ENCODE measurements around the gene LRRC71. TPM values are rescaled to one million over a fixed set of nuclear protein-coding genes. Genes with fewer than 3 reads are reported as not detected.

LRRC71 gene
- total RNA-seq, 3 donors from 2014 or later, result not detected

- peak; percentile 71 to 84 for DNase-seq (ENCODE audit: low spot score in 2 of 2)
- intact Hi-C loops (cut with DNase I; ENCODE audit: low total_unique reads), result no loop called here
- H3K9me3 ChIP-seq, result no peaks in the 10 kb centered on the region
- peaks cover 0 to 12% of the 10 kb centered on the region in 2 donors for H3K27me3 ChIP-seq
- H3K4me3 ChIP-seq, result peak overlapping the region; percentile 18 to 77 (median 48)
- TF ChIP-seq POLR2AphosphoS5 (IDR thresholded peaks at IDR 0.05) (peak; percentile 33 to 64 (median 52)), POLR2A (IDR thresholded peaks at IDR 0.05) (no peak)
- TF ChIP-seq, protein P1, sequence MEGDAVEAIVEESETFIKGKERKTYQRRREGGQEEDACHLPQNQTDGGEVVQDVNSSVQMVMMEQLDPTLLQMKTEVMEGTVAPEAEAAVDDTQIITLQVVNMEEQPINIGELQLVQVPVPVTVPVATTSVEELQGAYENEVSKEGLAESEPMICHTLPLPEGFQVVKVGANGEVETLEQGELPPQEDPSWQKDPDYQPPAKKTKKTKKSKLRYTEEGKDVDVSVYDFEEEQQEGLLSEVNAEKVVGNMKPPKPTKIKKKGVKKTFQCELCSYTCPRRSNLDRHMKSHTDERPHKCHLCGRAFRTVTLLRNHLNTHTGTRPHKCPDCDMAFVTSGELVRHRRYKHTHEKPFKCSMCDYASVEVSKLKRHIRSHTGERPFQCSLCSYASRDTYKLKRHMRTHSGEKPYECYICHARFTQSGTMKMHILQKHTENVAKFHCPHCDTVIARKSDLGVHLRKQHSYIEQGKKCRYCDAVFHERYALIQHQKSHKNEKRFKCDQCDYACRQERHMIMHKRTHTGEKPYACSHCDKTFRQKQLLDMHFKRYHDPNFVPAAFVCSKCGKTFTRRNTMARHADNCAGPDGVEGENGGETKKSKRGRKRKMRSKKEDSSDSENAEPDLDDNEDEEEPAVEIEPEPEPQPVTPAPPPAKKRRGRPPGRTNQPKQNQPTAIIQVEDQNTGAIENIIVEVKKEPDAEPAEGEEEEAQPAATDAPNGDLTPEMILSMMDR (IDR thresholded peaks at IDR 0.05), result peak; percentile 61 to 66 (median 63)
- H3K27ac ChIP-seq, result peak overlapping the region; percentile 78 to 97
- H3K4me1 ChIP-seq, result no peaks in the 10 kb centered on the region
- H3K36me3 ChIP-seq, result no peaks in the 10 kb centered on the region
Measured at GRCh38 chr1:156892190-156893047, 28.0 kb upstream of the LRRC71 start.

- H3K4me1 ChIP-seq, result no peaks in the 10 kb centered on the region
- H3K9me3 ChIP-seq, result no peaks in the 10 kb centered on the region
- H3K4me3 ChIP-seq, result peak within 1 kb of the TSS; percentile 47 to 77 (median 48)
- DNase-seq (ENCODE audit: low spot score in 2 of 2), result no peak
- intact Hi-C loops (cut with DNase I; ENCODE audit: low total_unique reads), result no loop called here
- H3K36me3 ChIP-seq, result no peaks in the 10 kb centered on the region
- H3K27me3 ChIP-seq, result peaks cover 0 to 12% of the 10 kb centered on the region in 2 donors
- peak within 1 kb of the TSS; percentile 78 to 97 for H3K27ac ChIP-seq
- TF ChIP-seq, protein P1 (IDR thresholded peaks at IDR 0.05), result no peak
- no peak for TF ChIP-seq POLR2AphosphoS5 (IDR thresholded peaks at IDR 0.05)
- TF ChIP-seq POLR2A (IDR thresholded peaks at IDR 0.05), result no peak
Measured at GRCh38 chr1:156893048-156893953, 27.1 kb upstream of the LRRC71 start, which contains the start of gene PEAR1. PEAR1 (plus strand) TSS chr1:156893718; CDS start chr1:156903927, 10,209 bp downstream.

DNA sequence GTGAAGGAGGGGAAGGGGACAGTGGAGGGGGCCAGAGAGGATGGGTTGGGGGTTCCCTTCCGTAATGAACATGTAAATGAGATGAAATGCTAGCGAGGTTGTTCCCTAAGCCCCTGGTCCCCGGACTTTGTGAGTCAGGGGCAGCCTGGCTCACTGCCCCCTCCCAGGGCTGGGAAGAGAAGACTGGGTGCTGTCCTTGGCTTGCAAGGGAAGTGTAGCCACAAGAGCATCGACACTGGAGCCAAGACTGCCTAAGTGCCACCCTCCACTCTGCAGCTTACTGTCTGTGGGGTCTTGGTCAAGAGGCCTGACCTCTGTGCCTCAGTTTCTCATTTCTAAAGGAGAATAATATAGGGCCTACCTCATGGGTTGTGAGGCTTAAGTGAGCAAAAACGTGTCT is 26.4 kb upstream of the LRRC71 start:
- no peaks in the 10 kb centered on the region for H3K36me3 ChIP-seq
- no peak for DNase-seq (ENCODE audit: low spot score in 2 of 2)
- intact Hi-C loops (cut with DNase I; ENCODE audit: low total_unique reads), result no loop called here
- H3K4me3 ChIP-seq, result peak overlapping the region; percentile 47 to 77 (median 48)
- no peaks in the 10 kb centered on the region for H3K9me3 ChIP-seq
- peak overlapping the region; percentile 78 to 97 for H3K27ac ChIP-seq
- no peaks in the 10 kb centered on the region for H3K4me1 ChIP-seq
- TF ChIP-seq POLR2A (IDR thresholded peaks at IDR 0.05) (no peak), POLR2AphosphoS5 (IDR thresholded peaks at IDR 0.05) (no peak)
- TF ChIP-seq, protein P1 (IDR thresholded peaks at IDR 0.05), result no peak
- H3K27me3 ChIP-seq, result peaks cover 0 to 12% of the 10 kb centered on the region in 2 donors

DNA sequence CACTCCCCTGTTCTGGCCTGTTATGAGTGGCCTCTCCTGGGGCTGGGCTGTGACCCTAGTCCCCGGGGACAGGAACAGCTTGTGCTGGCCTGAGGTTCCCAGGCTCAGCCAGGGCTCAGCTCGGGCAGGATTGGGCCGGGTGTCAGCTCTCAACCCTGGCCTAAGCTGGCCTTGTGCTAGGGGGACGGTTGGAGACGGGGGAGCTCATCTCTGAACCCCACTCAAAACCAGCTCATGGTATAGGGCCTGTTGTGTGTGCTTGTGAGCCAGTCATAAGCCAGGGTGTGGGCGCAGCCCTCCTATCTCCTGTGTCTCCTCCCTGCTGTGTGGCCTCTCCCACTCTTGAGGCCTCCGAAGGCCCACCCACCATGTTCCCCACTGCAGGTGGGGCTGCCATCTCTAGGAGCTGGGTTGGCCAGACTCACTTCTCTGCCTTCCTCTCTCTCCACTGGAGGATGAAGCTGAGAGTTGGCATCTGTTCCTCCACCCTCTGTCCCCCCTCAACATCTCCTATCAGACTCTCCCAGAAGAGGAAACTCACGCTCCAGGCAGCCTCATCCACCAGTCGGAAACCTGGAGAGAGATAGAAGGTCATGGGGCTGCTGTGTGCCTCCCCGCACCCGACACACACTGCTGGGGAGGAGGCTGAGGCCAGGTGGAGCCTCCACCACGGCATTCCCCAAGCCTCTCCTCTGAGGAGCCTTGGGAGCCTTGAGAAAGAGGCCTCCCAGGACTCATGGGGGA is 25.5 kb upstream of the LRRC71 start:
- H3K4me3 ChIP-seq, result peak overlapping the region; percentile 47 to 77 (median 48)
- no peaks in the 10 kb centered on the region for H3K9me3 ChIP-seq
- no peak for DNase-seq (ENCODE audit: low spot score in 2 of 2)
- TF ChIP-seq POLR2AphosphoS5 (IDR thresholded peaks at IDR 0.05) (no peak), POLR2A (IDR thresholded peaks at IDR 0.05) (no peak)
- TF ChIP-seq, protein P1 (IDR thresholded peaks at IDR 0.05), result no peak
- intact Hi-C loops (cut with DNase I; ENCODE audit: low total_unique reads), result no loop called here
- H3K4me1 ChIP-seq, result no peaks in the 10 kb centered on the region
- H3K27ac ChIP-seq, result peak overlapping the region; percentile 78 to 97
- H3K36me3 ChIP-seq, result no peaks in the 10 kb centered on the region
- H3K27me3 ChIP-seq, result peaks cover 0 to 12% of the 10 kb centered on the region in 2 donors

Data from breast epithelium (tissue), 4 donors.